ENCODE measurements around the gene CPLX1.

CPLX1 gene

GRCh38 chr4:787561-787981 lies 38.4 kb downstream of the CPLX1 start:
- no peak for TF ChIP-seq CTCF (conservative IDR thresholded peaks at IDR 0.05; ENCODE audit: low read depth, low read length)
- DNase-seq (ENCODE audit: low read depth), result no peak
- no peak overlapping the region for H3K4me3 ChIP-seq (ENCODE audit: low read length)

- H3K4me3 ChIP-seq (ENCODE audit: low read length), result no peak overlapping the region
- no peak for DNase-seq (ENCODE audit: low read depth)
- no peak for TF ChIP-seq CTCF (conservative IDR thresholded peaks at IDR 0.05; ENCODE audit: low read depth, low read length)
These were observed 39.0 kb downstream of the CPLX1 start for GRCh38 chr4:786861-787300.

GRCh38 chr4:786074-786741 lies 39.7 kb downstream of the CPLX1 start:
- H3K4me3 ChIP-seq (ENCODE audit: low read length), result no peak overlapping the region
- no peak for DNase-seq (ENCODE audit: low read depth)

GRCh38 chr4:785332-786073 lies 40.4 kb downstream of the CPLX1 start:
- no peak for DNase-seq (ENCODE audit: low read depth)
- TF ChIP-seq CTCF (conservative IDR thresholded peaks at IDR 0.05; ENCODE audit: low read depth, low read length), result no peak
- H3K4me3 ChIP-seq (ENCODE audit: low read length), result no peak overlapping the region

More at GRCh38 chr4:786074-786741, 39.7 kb downstream of the CPLX1 start:
- TF ChIP-seq CTCF (conservative IDR thresholded peaks at IDR 0.05; ENCODE audit: low read depth, low read length), result no peak

GRCh38 chr4:784401-785331 lies 41.3 kb downstream of the CPLX1 start:
- H3K4me3 ChIP-seq (ENCODE audit: low read length), result no peak overlapping the region
- TF ChIP-seq CTCF (conservative IDR thresholded peaks at IDR 0.05; ENCODE audit: low read depth, low read length), result no peak
- no peak for DNase-seq (ENCODE audit: low read depth)

- peak overlapping the region; percentile 89 for H3K4me3 ChIP-seq (ENCODE audit: low read length)
- TF ChIP-seq CTCF (conservative IDR thresholded peaks at IDR 0.05; ENCODE audit: low read depth, low read length), result no peak
- peak; percentile 92 for DNase-seq (ENCODE audit: low read depth)
These were observed 44.3 kb downstream of the CPLX1 start for GRCh38 chr4:781493-782216.
